Karpas-422 (cell line): Measurements from ENCODE around the gene UNC13C. TPM values are rescaled to one million over a fixed set of nuclear protein-coding genes. Genes with fewer than 3 reads are reported as not detected.

ENCODE experiments used
- DNase-seq: peaks from one replicate; pipeline ENCODE4 v3.0.0-alpha.2; 2015
- H2AFZ ChIP-seq: fragments of 200-600 bp; sonication (generic); 2 replicates; pipeline ENCODE4 v1.6.1; 2014; ENCODE audit warnings: antibody characterized with exemption, low read length, mixed read lengths
- H3K27ac ChIP-seq: fragments of 200-600 bp; sonication (generic); 2 replicates; pipeline ENCODE4 v1.5.1; 2014; ENCODE audit warnings: mild to moderate bottlenecking, low read length, moderate library complexity
- H3K27me3 ChIP-seq: fragments of 200-600 bp; sonication (generic); 2 replicates; pipeline ENCODE4 v1.6.1; 2014; ENCODE audit warnings: low read length, mixed read lengths
- H3K36me3 ChIP-seq: fragments of 200-600 bp; sonication (generic); 2 replicates; pipeline ENCODE4 v1.6.1; 2014; ENCODE audit warnings: low read length, mixed read lengths; ENCODE audit not compliant: insufficient read depth
- H3K4me1 ChIP-seq: fragments of 200-600 bp; sonication (generic); 2 replicates; pipeline ENCODE4 v1.6.1; 2014; ENCODE audit warnings: mild to moderate bottlenecking, low read length, mixed read lengths
- H3K4me2 ChIP-seq: fragments of 200-600 bp; sonication (generic); 2 replicates; pipeline ENCODE4 v1.6.1; 2014; ENCODE audit warnings: low read length, low read depth, mild to moderate bottlenecking; ENCODE audit not compliant: poor library complexity, severe bottlenecking
- H3K4me3 ChIP-seq: fragments of 200-600 bp; sonication (generic); 2 replicates; pipeline ENCODE4 v1.5.1; 2014; ENCODE audit warnings: mild to moderate bottlenecking, antibody characterized with exemption, low read length, mixed read lengths
- H3K79me2 ChIP-seq: fragments of 200-600 bp; sonication (generic); 2 replicates; pipeline ENCODE4 v1.6.1; 2014; ENCODE audit warnings: mild to moderate bottlenecking, low read length, mixed read lengths
- H3K9ac ChIP-seq: fragments of 200-600 bp; sonication (generic); 2 replicates; pipeline ENCODE4 v1.6.0; 2014; ENCODE audit warnings: low read length
- H3K9me2 ChIP-seq: fragments of 200-600 bp; sonication (generic), shearing (Covaris generic); replicated peaks from 2 replicates; pipeline ENCODE4 v1.6.0; 2014; ENCODE audit warnings: mild to moderate bottlenecking, low read length, moderate library complexity; ENCODE audit not compliant: insufficient read depth
- H3K9me3 ChIP-seq: fragments of 300-700, 200-600 bp; sonication (generic); 2 replicates; pipeline ENCODE4 v1.6.1; 2014; ENCODE audit warnings: low read length, mixed read lengths
- H4K20me1 ChIP-seq: fragments of 200-600 bp; sonication (generic); 2 replicates; pipeline ENCODE4 v1.6.1; 2014; ENCODE audit warnings: mild to moderate bottlenecking, antibody characterized with exemption, low read length, low read depth; ENCODE audit not compliant: insufficient read depth
- total RNA-seq: library from RNA; depleted of rRNA; stranded (reverse); fragments of >200 nt; shearing (Covaris generic); gene quantifications from 2 replicates; pipeline ENCODE4 v1.2.3, GENCODE V29; 2014; ENCODE audit warnings: low replicate concordance

The UNC13C gene
- total RNA-seq, 1 experiment from 2014 or later = not detected

DNA sequence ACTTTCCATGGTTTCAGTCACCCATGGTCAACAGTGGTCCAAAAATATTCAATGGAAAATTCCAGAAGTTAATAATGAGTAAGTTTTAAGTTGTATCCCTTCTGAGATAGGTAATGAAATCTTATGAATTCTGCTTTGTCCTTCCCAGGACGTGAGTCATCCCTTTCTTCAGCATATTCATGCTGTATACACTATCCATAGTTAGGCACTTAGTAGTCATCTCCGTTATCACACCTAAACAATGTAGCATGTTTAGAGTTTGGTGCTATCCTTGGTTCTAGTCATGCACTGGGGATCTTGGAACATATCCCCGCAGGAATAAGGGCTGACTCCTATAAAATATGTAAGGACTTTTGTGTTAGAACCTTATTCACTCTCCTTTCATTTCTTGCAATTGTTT, 153.2 kb downstream of the UNC13C start:
- no peak overlapping the region for H3K4me3 ChIP-seq
- H3K9me2 ChIP-seq = no peaks in the 10 kb centered on the region
- DNase-seq = no peak
- H3K9ac ChIP-seq = no peak overlapping the region
- H3K9me3 ChIP-seq = peaks cover 9% of the 10 kb centered on the region
- H3K27ac ChIP-seq = no peak overlapping the region
- no peaks in the 10 kb centered on the region for H3K27me3 ChIP-seq
- no peaks in the 10 kb centered on the region for H4K20me1 ChIP-seq
- no peaks in the 10 kb centered on the region for H3K79me2 ChIP-seq
- H2AFZ ChIP-seq = no peak overlapping the region
- H3K4me2 ChIP-seq = no peak overlapping the region
- no peaks in the 10 kb centered on the region for H3K36me3 ChIP-seq
- H3K4me1 ChIP-seq = no peaks in the 10 kb centered on the region

DNA sequence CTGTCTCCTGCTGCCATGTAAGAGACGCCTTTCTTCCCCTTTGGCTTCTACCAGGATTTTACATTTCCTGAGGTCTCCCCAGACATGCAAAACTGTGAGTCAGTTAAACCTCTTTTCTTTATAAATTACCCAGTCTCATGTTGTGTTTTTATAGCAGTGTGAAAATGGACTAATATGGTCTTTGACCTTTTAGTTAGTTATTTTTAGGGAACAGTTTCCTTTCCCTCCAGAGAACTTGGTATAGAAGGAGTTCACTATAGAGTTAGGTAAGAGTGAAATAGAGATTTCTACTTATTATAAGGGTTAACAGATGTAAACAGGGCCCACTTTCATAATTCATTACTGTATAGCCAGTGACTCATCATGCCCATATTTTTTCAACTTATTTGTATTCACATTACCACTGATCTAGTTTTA, 170.9 kb downstream of the UNC13C start:
- Histone ChIP-seq H3K79me2 (no peaks in the 10 kb centered on the region), H3K4me3 (no peak overlapping the region), H2AFZ (no peak overlapping the region), H4K20me1 (no peaks in the 10 kb centered on the region), H3K4me1 (no peaks in the 10 kb centered on the region), H3K27me3 (no peaks in the 10 kb centered on the region), H3K36me3 (no peaks in the 10 kb centered on the region), H3K9ac (no peak overlapping the region), H3K4me2 (no peak overlapping the region), H3K9me3 (peaks cover 8% of the 10 kb centered on the region), H3K9me2 (no peaks in the 10 kb centered on the region; the same call in 1 of the 2 replicates), H3K27ac (no peak overlapping the region)
- no peak for DNase-seq

DNA sequence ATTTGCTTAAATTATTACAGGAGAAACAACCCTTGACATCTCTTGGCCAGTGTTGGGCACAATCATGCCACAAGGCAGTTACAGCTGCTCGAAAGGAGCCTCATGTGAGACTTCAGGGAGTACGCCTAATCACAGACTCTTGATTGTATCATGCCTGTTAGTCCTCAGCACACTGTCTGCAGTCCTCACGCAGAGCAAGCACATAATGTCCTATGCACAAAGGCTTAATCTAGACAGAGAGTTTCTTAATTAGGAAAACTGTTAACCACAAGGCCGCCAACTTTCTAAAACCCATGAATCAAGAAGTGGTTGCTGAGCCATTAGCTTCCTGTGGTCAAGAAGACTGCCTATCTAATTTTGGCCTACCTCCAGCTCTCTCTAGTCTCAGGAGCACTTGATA, 172.0 kb downstream of the UNC13C start:
- no peaks in the 10 kb centered on the region for H3K4me1 ChIP-seq
- DNase-seq = no peak
- H3K4me3 ChIP-seq = no peak overlapping the region
- H3K27me3 ChIP-seq = no peaks in the 10 kb centered on the region
- H3K9ac ChIP-seq = no peak overlapping the region
- H4K20me1 ChIP-seq = no peaks in the 10 kb centered on the region
- no peak overlapping the region for H3K4me2 ChIP-seq
- no peaks in the 10 kb centered on the region; the same call in 1 of the 2 replicates for H3K9me2 ChIP-seq
- peaks cover 8% of the 10 kb centered on the region; the same call in 1 of the 2 replicates for H3K9me3 ChIP-seq
- no peak overlapping the region for H3K27ac ChIP-seq
- no peaks in the 10 kb centered on the region for H3K79me2 ChIP-seq
- H2AFZ ChIP-seq = no peak overlapping the region
- H3K36me3 ChIP-seq = no peaks in the 10 kb centered on the region

DNA sequence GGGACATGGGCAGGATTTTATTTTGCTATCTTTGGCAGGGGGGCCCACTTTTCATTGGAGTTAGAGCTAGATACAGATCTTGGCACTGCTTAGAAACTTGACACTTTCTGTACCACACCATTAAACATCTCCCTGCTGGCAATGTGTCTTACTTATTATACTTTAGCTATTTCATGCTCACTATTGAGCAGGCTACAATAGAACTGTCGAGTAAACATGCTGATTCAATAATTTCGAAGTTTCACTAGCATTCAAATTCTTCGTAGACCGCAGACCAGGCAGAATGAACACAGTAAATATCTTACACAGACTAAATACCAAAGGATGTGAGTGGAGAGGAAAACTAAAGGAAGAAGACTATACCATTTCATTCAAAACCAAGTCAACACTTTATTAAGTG, 180.8 kb downstream of the UNC13C start:
- no peak for DNase-seq
- H3K79me2 ChIP-seq = no peaks in the 10 kb centered on the region

DNA sequence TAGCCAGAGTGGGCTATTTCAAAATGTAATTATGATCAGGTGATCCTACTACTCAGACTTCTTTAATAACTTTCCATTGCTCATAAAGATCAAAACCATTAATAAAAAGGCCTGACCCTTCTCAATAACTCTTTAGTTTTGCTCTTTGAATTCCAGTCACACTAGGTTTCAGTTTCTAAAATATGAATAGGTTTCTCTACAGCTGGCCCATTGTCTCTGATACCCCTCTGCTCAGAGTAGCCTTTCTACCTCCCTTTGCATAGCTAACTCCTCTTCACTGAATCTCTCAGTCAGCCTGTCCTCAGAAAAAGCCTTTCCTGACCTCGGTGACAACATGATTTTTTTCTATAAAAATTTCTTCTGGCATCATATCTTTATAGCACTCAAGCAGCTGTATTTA, 209.1 kb downstream of the UNC13C start:
- Histone ChIP-seq H3K4me1 (no peaks in the 10 kb centered on the region), H3K9ac (no peak overlapping the region), H2AFZ (no peak overlapping the region), H3K9me2 (no peaks in the 10 kb centered on the region), H3K4me3 (no peak overlapping the region), H3K79me2 (no peaks in the 10 kb centered on the region), H3K36me3 (no peaks in the 10 kb centered on the region), H3K4me2 (no peak overlapping the region), H3K27ac (no peak overlapping the region), H3K27me3 (no peaks in the 10 kb centered on the region), H4K20me1 (no peaks in the 10 kb centered on the region), H3K9me3 (peaks cover 11% of the 10 kb centered on the region; the same call in 1 of the 2 replicates)
- DNase-seq = no peak

More for the DNA sequence above, 180.8 kb downstream of the UNC13C start:
- Histone ChIP-seq H4K20me1 (no peaks in the 10 kb centered on the region), H3K9ac (no peak overlapping the region), H3K9me2 (no peaks in the 10 kb centered on the region), H2AFZ (no peak overlapping the region), H3K4me2 (no peak overlapping the region), H3K9me3 (peaks cover 11% of the 10 kb centered on the region; the same call in 1 of the 2 replicates), H3K27ac (no peak overlapping the region), H3K4me1 (no peaks in the 10 kb centered on the region), H3K36me3 (no peaks in the 10 kb centered on the region), H3K27me3 (no peaks in the 10 kb centered on the region), H3K4me3 (no peak overlapping the region)

DNA sequence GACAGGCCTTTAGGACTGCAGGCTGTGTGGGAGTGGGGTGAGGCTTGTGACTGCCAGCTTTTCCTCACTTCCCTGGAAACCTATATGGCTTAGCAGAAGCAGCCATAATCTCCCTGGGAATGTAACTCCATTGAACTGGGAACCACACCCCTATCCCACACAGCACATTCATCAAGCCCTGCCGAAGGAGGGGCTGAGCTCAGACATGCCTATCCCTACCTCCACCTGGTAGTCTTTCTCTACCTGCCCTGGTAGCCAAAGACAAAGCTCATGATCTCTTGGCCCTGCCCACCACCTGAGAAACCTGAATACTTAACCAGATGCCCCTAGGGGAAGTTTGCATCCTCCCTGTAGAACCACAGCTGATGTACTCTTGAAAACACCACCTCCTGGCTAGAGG, 219.8 kb downstream of the UNC13C start:
- H3K9me2 ChIP-seq = no peaks in the 10 kb centered on the region
- H3K27ac ChIP-seq = no peak overlapping the region
- H3K9me3 ChIP-seq = peaks cover 30% of the 10 kb centered on the region
- no peaks in the 10 kb centered on the region for H3K4me1 ChIP-seq
- no peak overlapping the region for H3K4me3 ChIP-seq
- no peaks in the 10 kb centered on the region for H3K27me3 ChIP-seq
- H2AFZ ChIP-seq = no peak overlapping the region
- H3K79me2 ChIP-seq = no peaks in the 10 kb centered on the region
- no peaks in the 10 kb centered on the region for H3K36me3 ChIP-seq
- H3K4me2 ChIP-seq = no peak overlapping the region
- no peak overlapping the region for H3K9ac ChIP-seq
- DNase-seq = no peak
- H4K20me1 ChIP-seq = no peaks in the 10 kb centered on the region

DNA sequence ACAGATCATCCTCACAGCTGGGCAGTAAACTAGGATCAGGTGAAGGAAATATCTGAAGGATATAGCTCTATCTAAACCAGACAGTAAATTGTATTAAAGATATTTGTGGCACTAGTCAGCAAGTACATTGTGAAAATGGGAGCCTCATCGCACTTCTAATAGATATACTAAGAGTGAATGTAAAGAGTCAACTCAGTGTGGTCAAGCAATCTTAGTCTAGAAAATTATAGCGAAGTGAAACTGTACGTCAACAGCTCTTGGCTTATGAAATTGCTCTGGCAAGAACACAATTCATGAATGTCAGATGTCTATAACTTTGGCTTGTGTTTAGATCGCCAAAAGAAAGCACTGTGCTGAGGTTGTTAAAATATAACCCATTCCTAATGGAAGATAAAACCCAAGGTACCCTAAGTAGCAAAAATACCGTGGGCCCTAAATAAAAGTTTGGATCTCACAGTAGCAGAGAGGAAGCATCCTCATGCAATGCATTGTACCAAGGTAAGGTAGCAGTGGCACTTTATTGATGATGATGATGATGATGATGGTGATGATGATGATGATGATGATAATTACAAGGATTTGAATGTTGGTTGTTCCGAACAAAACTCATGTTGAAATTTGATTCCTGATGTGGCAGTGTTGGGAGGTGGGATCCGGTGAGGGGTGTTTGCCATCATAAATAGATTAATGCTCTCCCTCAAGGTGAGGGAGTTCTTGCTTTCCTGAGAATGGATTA, 228.5 kb downstream of the UNC13C start:
- no peak overlapping the region for H2AFZ ChIP-seq
- H3K36me3 ChIP-seq = no peaks in the 10 kb centered on the region
- H3K4me1 ChIP-seq = no peaks in the 10 kb centered on the region
- H4K20me1 ChIP-seq = no peaks in the 10 kb centered on the region
- no peak overlapping the region for H3K4me2 ChIP-seq
- H3K27me3 ChIP-seq = no peaks in the 10 kb centered on the region
- peaks cover 10% of the 10 kb centered on the region; the same call in 1 of the 2 replicates for H3K9me3 ChIP-seq
- H3K9ac ChIP-seq = no peak overlapping the region
- H3K79me2 ChIP-seq = no peaks in the 10 kb centered on the region
- no peaks in the 10 kb centered on the region; the same call in 1 of the 2 replicates for H3K9me2 ChIP-seq
- H3K4me3 ChIP-seq = no peak overlapping the region
- DNase-seq = no peak
- no peak overlapping the region for H3K27ac ChIP-seq

DNA sequence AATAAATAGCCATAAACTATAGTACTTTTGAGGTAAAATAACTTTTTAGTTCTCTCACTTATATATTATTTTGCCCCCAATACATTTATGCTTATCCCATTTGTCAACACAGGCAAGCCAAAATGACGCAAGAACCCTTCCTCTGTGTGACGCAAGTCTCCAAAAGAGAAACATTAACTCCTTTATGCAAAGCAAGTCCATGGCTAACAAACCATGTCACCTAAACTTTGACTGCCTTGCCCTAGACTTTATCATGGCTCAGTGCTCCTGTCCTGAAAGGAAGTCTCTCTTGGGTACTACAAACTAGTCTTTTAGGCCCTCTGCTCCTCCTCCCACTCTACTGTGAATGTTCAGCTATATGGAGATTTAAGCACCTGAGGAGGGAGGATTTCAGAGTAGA, 230.5 kb downstream of the UNC13C start:
- no peak for DNase-seq
- Histone ChIP-seq H3K4me3 (no peak overlapping the region), H3K9me3 (peaks cover 10% of the 10 kb centered on the region; the same call in 1 of the 2 replicates), H3K36me3 (no peaks in the 10 kb centered on the region), H2AFZ (no peak overlapping the region), H3K4me2 (no peak overlapping the region), H3K79me2 (no peaks in the 10 kb centered on the region), H3K9me2 (no peaks in the 10 kb centered on the region; the same call in 1 of the 2 replicates), H3K9ac (no peak overlapping the region), H3K27ac (no peak overlapping the region), H4K20me1 (no peaks in the 10 kb centered on the region), H3K27me3 (no peaks in the 10 kb centered on the region), H3K4me1 (no peaks in the 10 kb centered on the region)
